K562 (cell line): ENCODE data around the gene CAMK2A. TPM values are rescaled to one million over a fixed set of nuclear protein-coding genes. Genes with fewer than 3 reads are reported as not detected.

ENCODE experiments used
- ATAC-seq: fragments of 200-7000 bp; cut with Tn5 transposase; 3 replicates; pipeline ENCODE4 v1.9.1; 2020; ENCODE audit warnings: moderate library complexity
- BruUV-seq: library from RNA; stranded (reverse); fragments of 400-500 nt; replicated peaks from 2 replicates; lab custom pipeline; 2021; lab: Mats Ljungman, UMichigan
- CTCF ChIA-PET: fragments of 300-600 bp; formaldehyde crosslinking; extraction: SDS; loops from one replicate; lab custom pipeline; 2021; ENCODE audit warnings: low intra/inter-chr PET ratio; lab: Yijun Ruan, JAX
- POLR2A ChIA-PET: fragments of 300-600, 350-650 bp; sonication (Branson Sonifier 250); formaldehyde crosslinking; extraction: SDS; loops from one replicate; lab custom pipeline; 2021; ENCODE audit warnings: antibody characterized with exemption, inconsistent platforms; lab: Yijun Ruan, JAX
- DNase-seq, 4 experiments: peaks; one replicate each; pipeline versions ENCODE4 v3.0.0 to v3.0.0-alpha.2; 2011 to 2018; ENCODE audit warnings: low spot score in 3 of 4, mixed read lengths in 3 of 4; ENCODE audit errors: extremely low read depth in 1 of 4
- FAIRE-seq: peaks from 2 replicates; lab custom pipeline; 2011; peaks lifted over from hg19 to GRCh38; lab: Jason Lieb, UNC
- H2AFZ ChIP-seq: 2 replicates; pipeline ENCODE4 v1.6.0; 2011; ENCODE audit warnings: low read depth, low read length, control low read depth, inconsistent platforms
- H3K27ac ChIP-seq: fragments of 200-600 bp; 3 replicates; pipeline ENCODE4 v1.8.0; 2011; ENCODE audit warnings: low read depth, mild to moderate bottlenecking, control low read depth, inconsistent platforms, low read length, moderate library complexity, mixed read lengths; ENCODE audit errors: extremely low read depth
- H3K27me3 ChIP-seq, 2 experiments: fragments of 300-600 bp in 1 of 2; 2 replicates in 1 of 2; 3 replicates in 1 of 2; pipeline versions ENCODE4 v1.6.0 to v1.8.0; 2011; ENCODE audit warnings: inconsistent platforms in 2 of 2, low read length in 2 of 2, mild to moderate bottlenecking in 1 of 2, mixed read lengths in 1 of 2, moderate library complexity in 1 of 2; ENCODE audit not compliant: control insufficient read depth in 2 of 2, insufficient read depth in 2 of 2
- H3K36me3 ChIP-seq: fragments of 300-600 bp; 3 replicates; pipeline ENCODE4 v1.8.0; 2011; ENCODE audit warnings: mild to moderate bottlenecking, low read length, inconsistent platforms; ENCODE audit not compliant: control insufficient read depth, insufficient read depth
- H3K4me1 ChIP-seq, 2 experiments: fragments of 200-600 bp in 1 of 2; replicated peaks in 1 of 2; 2 replicates in 1 of 2; 3 replicates in 1 of 2; pipeline versions ENCODE4 v1.5.1 to v1.8.0; 2011; ENCODE audit warnings: inconsistent platforms in 2 of 2, low read length in 2 of 2, mild to moderate bottlenecking in 1 of 2, mixed read lengths in 1 of 2, moderate library complexity in 1 of 2; ENCODE audit not compliant: control insufficient read depth in 2 of 2, insufficient read depth in 2 of 2
- H3K4me2 ChIP-seq: 2 replicates; pipeline ENCODE4 v1.6.1; 2011; ENCODE audit warnings: low read length, control low read depth, inconsistent platforms, mixed read lengths; ENCODE audit not compliant: insufficient read depth
- H3K4me3 ChIP-seq: fragments of 200-600 bp; sonication (generic), shearing (Covaris generic); 2 replicates; pipeline ENCODE4 v1.5.1; 2016; ENCODE audit warnings: control low read depth, inconsistent platforms
- H3K79me2 ChIP-seq: fragments of 200-600 bp; 3 replicates; pipeline ENCODE4 v1.8.0; 2011; ENCODE audit warnings: low read length, inconsistent platforms; ENCODE audit not compliant: control insufficient read depth, insufficient read depth
- H3K9ac ChIP-seq, 2 experiments: 2 replicates each; pipeline versions ENCODE4 v1.6.0 to v1.6.1; 2011; ENCODE audit warnings: low read depth in 2 of 2, low read length in 2 of 2, control low read depth in 1 of 2, inconsistent platforms in 1 of 2, mild to moderate bottlenecking in 1 of 2, mixed read lengths in 1 of 2; ENCODE audit not compliant: insufficient read depth in 1 of 2
- H3K9me1 ChIP-seq: one replicate; pipeline ENCODE4 v1.6.0; 2011; ENCODE audit warnings: inconsistent platforms, mild to moderate bottlenecking, low read length, moderate library complexity; ENCODE audit not compliant: control insufficient read depth, insufficient read depth
- H3K9me3 ChIP-seq: replicated peaks from 2 replicates; pipeline ENCODE4 v1.5.1; 2011; ENCODE audit warnings: low read depth, low read length, inconsistent platforms; ENCODE audit not compliant: control insufficient read depth, insufficient read depth
- H4K20me1 ChIP-seq: replicated peaks from 2 replicates; pipeline ENCODE4 v1.6.1; 2011; ENCODE audit warnings: low read length, inconsistent platforms, mixed read lengths; ENCODE audit not compliant: control insufficient read depth, insufficient read depth
- HDAC6 ChIP-seq: IDR thresholded peaks from 2 replicates; pipeline ENCODE4 v1.6.1; 2012; ENCODE audit warnings: low read depth, mild to moderate bottlenecking, control low read depth, inconsistent platforms, low read length, moderate library complexity
- TEAD4 ChIP-seq, 2 experiments: sonication (generic) in 1 of 2; formaldehyde crosslinking in 1 of 2; IDR thresholded peaks; 2 replicates each; pipeline versions ENCODE4 v1.6.1 to v1.8.0; 2012 to 2022; ENCODE audit warnings: borderline replicate concordance in 1 of 2, inconsistent platforms in 1 of 2, low read length in 1 of 2, mild to moderate bottlenecking in 1 of 2, missing genetic modification reagents in 1 of 2
- ZNF184 ChIP-seq: sonication (generic); formaldehyde crosslinking; IDR thresholded peaks from 2 replicates; pipeline ENCODE4 v1.5.0; 2020; ENCODE audit warnings: missing genetic modification reagents
- WGBS: fragments of 100-300 bp; shearing (Covaris generic); methylation state at CpG from one replicate; pipeline ENCODE4 v1.1.6; 2016; ENCODE audit warnings: low coverage, mixed read lengths; ENCODE audit not compliant: insufficient coverage; ENCODE audit errors: missing lambda C conversion rate; 5-methylcytosine and 5-hydroxymethylcytosine counted together
- in situ Hi-C: fragments of 300-500 bp; cut with MboI; formaldehyde crosslinking; loops from 4 replicates; pipeline ENCODE4 v1.15.0; 2018; ENCODE audit warnings: inconsistent platforms, mixed read lengths
- intact Hi-C: fragments of 100-400 bp; cut with micrococcal nuclease; formaldehyde crosslinking; loops from 2 replicates; pipeline ENCODE4 v1.14.2; 2022
- polyA plus RNA-seq, 8 experiments: library from polyadenylated mRNA; depleted of rRNA in 4 of 8; stranded (reverse) in 5 of 8; unstranded in 3 of 8; fragments of >200 nt; fragmentation: Nextera tagmentation in 2 of 8; fragmentation: Illumina TruSeq in 1 of 8; extraction: Ambion mirVana in 2 of 8; extraction: Trizol in 1 of 8; gene quantifications; 2 replicates each; pipeline versions ENCODE4 v1.2.1 to v1.2.3, GENCODE V29; 2011 to 2014; ENCODE audit warnings: inconsistent platforms in 1 of 8, missing spikeins in 1 of 8
- total RNA-seq, 7 experiments: library from RNA; depleted of rRNA in 6 of 7; stranded (reverse); fragments of >200 nt in 6 of 7; fragmentation: Illumina TruSeq in 2 of 7; extraction: Trizol in 2 of 7; gene quantifications; 2 replicates each; pipeline versions ENCODE4 v1.2.1 to v1.2.3, GENCODE V29; 2011 to 2021; ENCODE audit warnings: low replicate concordance in 1 of 7
- TF ChIP-seq, protein P1 (sequence below): sonication (generic); formaldehyde crosslinking; IDR thresholded peaks from 2 replicates; pipeline ENCODE4 v1.8.0; 2023; ENCODE audit warnings: mild to moderate bottlenecking, missing genetic modification reagents
- TF ChIP-seq, protein P2 (sequence below), 2 experiments: fragments of 450-650 bp; formaldehyde crosslinking in 1 of 2; IDR thresholded peaks; 2 replicates each; pipeline versions ENCODE4 v1.4.0 to v1.6.1; 2014 to 2020; ENCODE audit warnings: mild to moderate bottlenecking in 2 of 2, borderline replicate concordance in 1 of 2, low read depth in 1 of 2
- TF ChIP-seq, protein P3 (sequence below), 2 experiments: fragments of 450-650 bp in 1 of 2; sonication (generic) in 1 of 2; formaldehyde crosslinking in 1 of 2; IDR thresholded peaks in 1 of 2; conservative IDR thresholded peaks in 1 of 2; 2 replicates each; pipeline versions ENCODE4 v1.6.1 to v1.8.1; 2016 to 2023; ENCODE audit warnings: mild to moderate bottlenecking in 2 of 2, moderate library complexity in 2 of 2, inconsistent platforms in 1 of 2, missing genetic modification reagents in 1 of 2

CAMK2A gene
- total and polyA plus RNA-seq, 9 of the 15 experiments (the other 6 are each of a cell fraction or from before 2014, with no cell fraction given), result 0.01 to 0.18 (median 0.04) TPM; not detected in 6

DNA sequence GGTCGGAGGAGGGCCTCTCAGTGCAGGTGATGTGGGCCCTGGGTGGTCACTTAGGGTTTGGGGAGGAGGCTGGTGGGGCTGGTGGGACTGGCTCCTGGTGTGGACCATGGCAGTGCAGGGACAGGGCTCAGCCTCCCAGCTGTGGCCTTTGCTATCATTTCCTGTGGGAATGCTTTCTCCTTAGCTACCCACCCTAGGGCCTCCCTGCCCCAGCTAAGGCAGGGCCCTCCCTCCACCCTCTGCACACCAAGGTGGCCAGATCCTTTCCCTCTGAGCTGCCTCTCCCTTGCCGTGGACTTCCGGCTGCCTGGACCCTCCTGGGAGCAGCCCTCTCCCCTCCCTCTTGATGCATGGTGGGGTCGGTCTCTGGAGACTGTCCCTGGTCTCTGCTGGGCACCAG, 35.9 kb upstream of the CAMK2A start:
- ChIA-PET POLR2A (no interaction called here), CTCF (no interaction called here)
- no TSS peak for BruUV-seq
- Histone ChIP-seq H3K9me1 (no peaks in the 10 kb centered on the region), H2AFZ (no peak overlapping the region), H3K79me2 (no peaks in the 10 kb centered on the region), H3K9ac (no peak overlapping the region; a peak in 2 of 4 replicates), H3K9me3 (no peaks in the 10 kb centered on the region; the same call in 1 of the 2 replicates), H3K36me3 (no peaks in the 10 kb centered on the region), H3K4me2 (no peak overlapping the region), H3K27ac (no peak overlapping the region), H3K27me3 (peaks cover 2 to 30% of the 10 kb centered on the region in 2 experiments; a peak in 2 of 5 replicates), H3K4me3 (no peak overlapping the region), H4K20me1 (peaks cover 2% of the 10 kb centered on the region; the same call in 1 of the 2 replicates), H3K4me1 (peaks cover 0 to 9% of the 10 kb centered on the region in 2 experiments; a peak in 3 of 5 replicates)
- no CpG with 5 or more reads among the region's 4 CpGs for WGBS
- in situ Hi-C loops, result no loop called here
- FAIRE-seq, result no peak
- DNase-seq, result no peak
- TF ChIP-seq, protein P1, sequence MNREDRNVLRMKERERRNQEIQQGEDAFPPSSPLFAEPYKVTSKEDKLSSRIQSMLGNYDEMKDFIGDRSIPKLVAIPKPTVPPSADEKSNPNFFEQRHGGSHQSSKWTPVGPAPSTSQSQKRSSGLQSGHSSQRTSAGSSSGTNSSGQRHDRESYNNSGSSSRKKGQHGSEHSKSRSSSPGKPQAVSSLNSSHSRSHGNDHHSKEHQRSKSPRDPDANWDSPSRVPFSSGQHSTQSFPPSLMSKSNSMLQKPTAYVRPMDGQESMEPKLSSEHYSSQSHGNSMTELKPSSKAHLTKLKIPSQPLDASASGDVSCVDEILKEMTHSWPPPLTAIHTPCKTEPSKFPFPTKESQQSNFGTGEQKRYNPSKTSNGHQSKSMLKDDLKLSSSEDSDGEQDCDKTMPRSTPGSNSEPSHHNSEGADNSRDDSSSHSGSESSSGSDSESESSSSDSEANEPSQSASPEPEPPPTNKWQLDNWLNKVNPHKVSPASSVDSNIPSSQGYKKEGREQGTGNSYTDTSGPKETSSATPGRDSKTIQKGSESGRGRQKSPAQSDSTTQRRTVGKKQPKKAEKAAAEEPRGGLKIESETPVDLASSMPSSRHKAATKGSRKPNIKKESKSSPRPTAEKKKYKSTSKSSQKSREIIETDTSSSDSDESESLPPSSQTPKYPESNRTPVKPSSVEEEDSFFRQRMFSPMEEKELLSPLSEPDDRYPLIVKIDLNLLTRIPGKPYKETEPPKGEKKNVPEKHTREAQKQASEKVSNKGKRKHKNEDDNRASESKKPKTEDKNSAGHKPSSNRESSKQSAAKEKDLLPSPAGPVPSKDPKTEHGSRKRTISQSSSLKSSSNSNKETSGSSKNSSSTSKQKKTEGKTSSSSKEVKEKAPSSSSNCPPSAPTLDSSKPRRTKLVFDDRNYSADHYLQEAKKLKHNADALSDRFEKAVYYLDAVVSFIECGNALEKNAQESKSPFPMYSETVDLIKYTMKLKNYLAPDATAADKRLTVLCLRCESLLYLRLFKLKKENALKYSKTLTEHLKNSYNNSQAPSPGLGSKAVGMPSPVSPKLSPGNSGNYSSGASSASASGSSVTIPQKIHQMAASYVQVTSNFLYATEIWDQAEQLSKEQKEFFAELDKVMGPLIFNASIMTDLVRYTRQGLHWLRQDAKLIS (CRISPR knock-in tag), result no peak
- TF ChIP-seq TEAD4 (IDR thresholded peaks at IDR 0.05; ENCODE audit: low read length) (no peak), TEAD4 (CRISPR knock-in tag; IDR thresholded peaks at IDR 0.05; ENCODE audit: borderline replicate concordance) (no peak), HDAC6 (no peak), ZNF184 (CRISPR knock-in tag) (no peak)
- TF ChIP-seq, protein P2, sequence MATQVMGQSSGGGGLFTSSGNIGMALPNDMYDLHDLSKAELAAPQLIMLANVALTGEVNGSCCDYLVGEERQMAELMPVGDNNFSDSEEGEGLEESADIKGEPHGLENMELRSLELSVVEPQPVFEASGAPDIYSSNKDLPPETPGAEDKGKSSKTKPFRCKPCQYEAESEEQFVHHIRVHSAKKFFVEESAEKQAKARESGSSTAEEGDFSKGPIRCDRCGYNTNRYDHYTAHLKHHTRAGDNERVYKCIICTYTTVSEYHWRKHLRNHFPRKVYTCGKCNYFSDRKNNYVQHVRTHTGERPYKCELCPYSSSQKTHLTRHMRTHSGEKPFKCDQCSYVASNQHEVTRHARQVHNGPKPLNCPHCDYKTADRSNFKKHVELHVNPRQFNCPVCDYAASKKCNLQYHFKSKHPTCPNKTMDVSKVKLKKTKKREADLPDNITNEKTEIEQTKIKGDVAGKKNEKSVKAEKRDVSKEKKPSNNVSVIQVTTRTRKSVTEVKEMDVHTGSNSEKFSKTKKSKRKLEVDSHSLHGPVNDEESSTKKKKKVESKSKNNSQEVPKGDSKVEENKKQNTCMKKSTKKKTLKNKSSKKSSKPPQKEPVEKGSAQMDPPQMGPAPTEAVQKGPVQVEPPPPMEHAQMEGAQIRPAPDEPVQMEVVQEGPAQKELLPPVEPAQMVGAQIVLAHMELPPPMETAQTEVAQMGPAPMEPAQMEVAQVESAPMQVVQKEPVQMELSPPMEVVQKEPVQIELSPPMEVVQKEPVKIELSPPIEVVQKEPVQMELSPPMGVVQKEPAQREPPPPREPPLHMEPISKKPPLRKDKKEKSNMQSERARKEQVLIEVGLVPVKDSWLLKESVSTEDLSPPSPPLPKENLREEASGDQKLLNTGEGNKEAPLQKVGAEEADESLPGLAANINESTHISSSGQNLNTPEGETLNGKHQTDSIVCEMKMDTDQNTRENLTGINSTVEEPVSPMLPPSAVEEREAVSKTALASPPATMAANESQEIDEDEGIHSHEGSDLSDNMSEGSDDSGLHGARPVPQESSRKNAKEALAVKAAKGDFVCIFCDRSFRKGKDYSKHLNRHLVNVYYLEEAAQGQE (IDR thresholded peaks at IDR 0.05; ENCODE audit: borderline replicate concordance), result no peak
- TF ChIP-seq, protein P2 (CRISPR knock-in tag; IDR thresholded peaks at IDR 0.05; ENCODE audit: low read depth), result no peak
- TF ChIP-seq, protein P3, sequence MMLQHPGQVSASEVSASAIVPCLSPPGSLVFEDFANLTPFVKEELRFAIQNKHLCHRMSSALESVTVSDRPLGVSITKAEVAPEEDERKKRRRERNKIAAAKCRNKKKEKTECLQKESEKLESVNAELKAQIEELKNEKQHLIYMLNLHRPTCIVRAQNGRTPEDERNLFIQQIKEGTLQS (IDR thresholded peaks at IDR 0.05), result no peak
- TF ChIP-seq, protein P3 (CRISPR knock-in tag; conservative IDR thresholded peaks at IDR 0.05), result no peak
- ATAC-seq, result no peak
- intact Hi-C loops, result no loop called here
